H1 (cell line): ENCODE measurements around the gene ROGDI.

Source experiments
- EP300 ChIP-seq, 2 experiments: IDR thresholded peaks; 1 replicate in 1 of 2; 2 replicates in 1 of 2; pipeline ENCODE4 v1.6.1; 2011 to 2012; ENCODE audit warnings: low read depth in 2 of 2, low read length in 2 of 2, mild to moderate bottlenecking in 2 of 2, borderline replicate concordance in 1 of 2, inconsistent platforms in 1 of 2, moderate library complexity in 1 of 2
- FOSL1 ChIP-seq: IDR thresholded peaks from 2 replicates; pipeline ENCODE4 v1.6.1; 2011; ENCODE audit warnings: mild to moderate bottlenecking, low read depth, low read length, moderate library complexity; ENCODE audit not compliant: insufficient read depth
- TF ChIP-seq, protein P1 (sequence below): IDR thresholded peaks from 2 replicates; pipeline ENCODE4 v1.6.1; 2012; ENCODE audit warnings: inconsistent platforms

DNA sequence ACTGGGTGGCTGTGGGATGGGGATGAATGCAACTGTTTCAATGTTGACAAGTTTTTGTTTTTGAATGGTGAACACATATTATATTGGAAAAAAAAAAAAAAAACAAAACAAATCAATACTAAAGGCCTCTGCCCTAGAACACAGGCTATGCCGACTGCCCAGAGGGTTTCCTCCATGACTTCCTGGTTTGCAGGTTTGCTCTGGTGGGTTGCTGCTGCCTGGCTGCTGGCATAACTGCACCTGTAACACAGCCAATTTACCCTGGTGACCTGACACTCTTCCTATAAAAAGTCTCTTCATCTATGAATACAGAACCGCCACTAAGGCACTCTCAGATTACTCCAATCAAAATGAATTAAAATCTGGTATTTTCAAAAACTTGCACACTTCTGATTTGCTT, 34.3 kb upstream of the ROGDI start:
- TF ChIP-seq FOSL1: no peak
- no peak for TF ChIP-seq EP300 (IDR thresholded peaks at IDR 0.05; ENCODE audit: borderline replicate concordance in 1 of 2, low read depth in 2 of 2, low read length in 2 of 2)
- TF ChIP-seq, protein P1, sequence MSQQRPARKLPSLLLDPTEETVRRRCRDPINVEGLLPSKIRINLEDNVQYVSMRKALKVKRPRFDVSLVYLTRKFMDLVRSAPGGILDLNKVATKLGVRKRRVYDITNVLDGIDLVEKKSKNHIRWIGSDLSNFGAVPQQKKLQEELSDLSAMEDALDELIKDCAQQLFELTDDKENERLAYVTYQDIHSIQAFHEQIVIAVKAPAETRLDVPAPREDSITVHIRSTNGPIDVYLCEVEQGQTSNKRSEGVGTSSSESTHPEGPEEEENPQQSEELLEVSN: no peak
